Stimulated activated CD4-positive, alpha-beta T cell treated with anti-CD3 and anti-CD28 coated beads, Interleukin-2, amount 100 ng/mL, for 4 hours (primary cell): Measurements from ENCODE around the gene PCDHA10.

Experiments
- DNase-seq: peaks from one replicate; pipeline ENCODE4 v3.0.0-alpha.2; 2020; ENCODE audit warnings: low read depth

The PCDHA10 gene

GRCh38 chr5:140882591-140882899, 26.8 kb downstream of the PCDHA10 start:
- no peak for DNase-seq

GRCh38 chr5:140883373-140883772, 27.7 kb downstream of the PCDHA10 start:
- no peak for DNase-seq

DNA sequence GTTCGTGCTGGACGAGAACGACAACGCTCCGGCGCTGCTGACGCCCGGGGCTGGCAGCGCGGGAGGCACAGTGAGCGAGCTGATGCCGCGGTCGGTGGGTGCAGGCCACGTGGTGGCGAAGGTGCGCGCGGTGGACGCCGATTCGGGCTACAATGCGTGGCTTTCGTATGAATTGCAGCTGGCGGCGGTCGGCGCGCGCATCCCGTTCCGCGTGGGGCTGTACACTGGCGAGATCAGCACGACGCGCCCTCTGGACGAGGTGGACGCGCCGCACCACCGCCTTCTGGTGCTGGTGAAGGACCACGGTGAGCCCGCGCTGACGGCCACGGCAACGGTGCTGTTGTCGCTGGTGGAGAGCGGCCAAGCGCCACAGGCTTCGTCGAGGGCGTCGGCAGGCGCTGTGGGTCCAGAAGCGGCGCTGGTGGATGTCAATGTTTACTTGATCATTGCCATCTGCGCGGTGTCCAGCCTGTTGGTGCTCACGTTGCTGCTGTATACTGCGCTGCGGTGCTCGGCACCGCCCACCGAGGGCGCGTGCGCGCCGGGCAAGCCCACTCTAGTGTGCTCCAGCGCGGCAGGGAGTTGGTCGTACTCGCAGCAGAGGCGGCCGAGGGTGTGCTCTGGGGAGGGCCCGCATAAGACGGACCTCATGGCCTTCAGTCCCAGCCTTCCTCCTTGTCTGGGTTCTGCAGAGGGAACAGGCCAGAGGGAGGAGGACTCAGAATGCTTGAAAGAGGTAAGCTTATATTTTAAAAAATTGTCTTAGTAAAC, 28.4 kb downstream of the PCDHA10 start:
- no peak for DNase-seq

DNA sequence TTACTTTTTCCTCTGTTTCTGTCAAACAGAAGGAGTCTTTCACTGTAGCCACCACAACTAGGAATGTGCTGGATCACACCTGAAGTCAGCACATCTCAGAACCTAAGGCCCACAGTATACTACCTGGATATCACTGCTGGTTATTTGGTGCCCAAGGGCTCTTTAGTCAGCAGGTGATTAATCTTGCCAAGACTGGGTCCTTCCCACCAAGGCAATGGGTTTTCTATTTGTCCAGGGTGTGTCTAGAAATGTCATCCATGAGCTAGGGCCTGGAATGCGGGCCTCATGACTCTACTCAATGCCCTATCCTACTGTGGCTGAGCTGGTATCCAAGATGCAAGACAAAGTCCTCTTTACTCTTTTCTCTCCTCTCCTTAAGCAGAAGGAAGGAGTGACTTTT, 60.6 kb downstream of the PCDHA10 start:
- DNase-seq, result no peak
